PC-9 (cell line): ENCODE data around the gene COL15A1. TPM values are rescaled to one million over a fixed set of nuclear protein-coding genes. Genes with fewer than 3 reads are reported as not detected.
A peak's percentile ranks its signal among the peaks of the same experiment; 100 is the strongest.

ENCODE experiments used
- BruUV-seq: library from RNA; stranded (reverse); fragments of 400-500 nt; replicated peaks from 2 replicates; lab custom pipeline; 2021; lab: Mats Ljungman, UMichigan
- CTCF ChIA-PET: fragments of 300-600 bp; sonication (Branson Sonifier 250); formaldehyde crosslinking; loops from one replicate; lab custom pipeline; 2022; ENCODE audit warnings: antibody characterized with exemption; lab: Charles Lee
- POLR2A ChIA-PET: fragments of 300-600 bp; sonication (Branson Sonifier 250); formaldehyde crosslinking; loops from one replicate; lab custom pipeline; 2022; ENCODE audit warnings: antibody characterized with exemption; ENCODE audit not compliant: unreplicated experiment; lab: Charles Lee
- DNase-seq, 2 experiments: peaks; one replicate each; pipeline versions ENCODE4 v3.0.0 to v3.0.0-alpha.2; 2015 to 2022; ENCODE audit warnings: mixed read lengths in 1 of 2
- H2AFZ ChIP-seq: fragments of 200-600 bp; sonication (generic); 2 replicates; pipeline ENCODE4 v1.8.1; 2017; ENCODE audit warnings: antibody characterized with exemption
- H3F3A ChIP-seq: fragments of 200-600 bp; sonication (generic); 2 replicates; pipeline ENCODE4 v1.8.1; 2017; ENCODE audit warnings: antibody characterized with exemption, mild to moderate bottlenecking, low read depth; ENCODE audit not compliant: insufficient read depth
- H3K27ac ChIP-seq: fragments of 200-600 bp; sonication (generic); 2 replicates; pipeline ENCODE4 v1.6.1; 2016; ENCODE audit warnings: mixed run types
- H3K27me3 ChIP-seq: fragments of 200-600 bp; sonication (generic); 2 replicates; pipeline ENCODE4 v1.6.1; 2016; ENCODE audit warnings: low read depth, mixed run types; ENCODE audit not compliant: insufficient read depth
- H3K36me3 ChIP-seq: fragments of 200-600 bp; sonication (generic); 2 replicates; pipeline ENCODE4 v1.6.1; 2016; ENCODE audit warnings: low read depth, mixed run types
- H3K4me1 ChIP-seq: fragments of 200-600 bp; sonication (generic); replicated peaks from 2 replicates; pipeline ENCODE4 v1.6.1; 2016; ENCODE audit warnings: mixed run types; ENCODE audit not compliant: insufficient read depth
- H3K4me2 ChIP-seq: fragments of 200-600 bp; sonication (generic); 2 replicates; pipeline ENCODE4 v1.6.1; 2017; ENCODE audit warnings: mixed run types
- H3K4me3 ChIP-seq: fragments of 200-600 bp; sonication (generic); 2 replicates; pipeline ENCODE4 v1.6.1; 2016; ENCODE audit warnings: mixed run types
- H3K79me2 ChIP-seq: fragments of 200-600 bp; sonication (generic); 2 replicates; pipeline ENCODE4 v1.6.1; 2017; ENCODE audit warnings: low read depth, mixed run types
- H3K9me2 ChIP-seq: fragments of 200-600 bp; sonication (generic); 2 replicates; pipeline ENCODE4 v1.8.1; 2017; ENCODE audit warnings: mild to moderate bottlenecking; ENCODE audit not compliant: insufficient read depth
- H3K9me3 ChIP-seq: fragments of 200-600 bp; sonication (generic); 2 replicates; pipeline ENCODE4 v1.8.1; 2016; ENCODE audit warnings: low read depth; ENCODE audit not compliant: insufficient read depth
- H4K20me1 ChIP-seq: fragments of 200-600 bp; sonication (generic); 2 replicates; pipeline ENCODE4 v1.8.1; 2017; ENCODE audit not compliant: insufficient read depth
- EZH2 ChIP-seq: fragments of 200-600 bp; sonication (generic); IDR thresholded peaks from 2 replicates; pipeline ENCODE4 v1.8.0; 2017; ENCODE audit warnings: antibody characterized with exemption, low read depth
- intact Hi-C: fragments of 100-400 bp; cut with micrococcal nuclease; formaldehyde crosslinking; loops from one replicate; pipeline ENCODE4 v1.10.0; 2022; ENCODE audit not compliant: unreplicated experiment
- total RNA-seq: library from RNA; stranded (reverse); gene quantifications from 2 replicates; pipeline ENCODE4 v1.2.3, GENCODE V29; 2021
- TF ChIP-seq, protein P1 (sequence below): fragments of 200-600 bp; sonication (generic); conservative IDR thresholded peaks from 2 replicates; pipeline ENCODE4 v1.6.1; 2017; ENCODE audit warnings: mixed run types, antibody characterized with exemption, mild to moderate bottlenecking, moderate library complexity

COL15A1 gene
- total RNA-seq, 1 experiment from 2014 or later: not detected

DNA sequence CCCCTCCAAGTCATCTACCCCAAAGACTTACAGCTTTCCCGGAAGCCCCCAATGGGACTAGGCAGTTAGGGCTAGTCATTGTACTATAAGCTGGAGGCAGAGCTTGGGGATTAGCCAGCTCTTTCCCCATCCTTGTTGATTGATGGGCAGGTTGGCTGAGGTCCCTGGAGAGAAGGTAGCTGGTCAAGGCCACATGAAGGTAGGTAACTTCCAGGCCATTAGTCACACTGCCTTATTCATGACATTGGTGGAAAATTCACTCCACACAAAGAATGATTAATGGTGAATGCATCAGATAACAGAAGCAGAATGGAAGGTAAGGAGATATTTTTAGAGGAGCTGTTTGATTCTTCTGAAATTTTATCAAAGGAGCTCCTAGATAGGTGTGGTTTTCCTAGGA, 111.7 kb downstream of the COL15A1 start:
- Histone ChIP-seq H3F3A (peaks cover 39% of the 10 kb centered on the region), H4K20me1 (no peaks in the 10 kb centered on the region), H3K36me3 (no peaks in the 10 kb centered on the region), H3K27me3 (no peaks in the 10 kb centered on the region), H3K27ac (peak overlapping the region; percentile 92), H3K9me2 (no peaks in the 10 kb centered on the region; the same call in 1 of the 2 replicates), H3K4me2 (peak overlapping the region; percentile 56), H3K4me1 (peaks cover 84% of the 10 kb centered on the region), H2AFZ (no peak overlapping the region), H3K4me3 (no peak overlapping the region), H3K79me2 (no peaks in the 10 kb centered on the region), H3K9me3 (no peaks in the 10 kb centered on the region; the same call in 1 of the 2 replicates)
- CTCF ChIA-PET: interaction anchor here (0.6 to 1.0 kb wide), 2 partner anchors 49 to 86 kb away, joined by 3 to 5 read pairs; partner anchors contain the start of gene TGFBR1
- POLR2A ChIA-PET: interaction anchor here (0.6 kb wide), 1 partner anchor 103 kb away, joined by 6 read pairs; no protein-coding TSS in a partner anchor
- DNase-seq: peak; percentile 50 to 94
- intact Hi-C loops: loop anchor here (10.0 kb wide), 1 partner anchor 51 kb away; no protein-coding TSS in a partner anchor
- BruUV-seq: no TSS peak
- TF ChIP-seq, protein P1, sequence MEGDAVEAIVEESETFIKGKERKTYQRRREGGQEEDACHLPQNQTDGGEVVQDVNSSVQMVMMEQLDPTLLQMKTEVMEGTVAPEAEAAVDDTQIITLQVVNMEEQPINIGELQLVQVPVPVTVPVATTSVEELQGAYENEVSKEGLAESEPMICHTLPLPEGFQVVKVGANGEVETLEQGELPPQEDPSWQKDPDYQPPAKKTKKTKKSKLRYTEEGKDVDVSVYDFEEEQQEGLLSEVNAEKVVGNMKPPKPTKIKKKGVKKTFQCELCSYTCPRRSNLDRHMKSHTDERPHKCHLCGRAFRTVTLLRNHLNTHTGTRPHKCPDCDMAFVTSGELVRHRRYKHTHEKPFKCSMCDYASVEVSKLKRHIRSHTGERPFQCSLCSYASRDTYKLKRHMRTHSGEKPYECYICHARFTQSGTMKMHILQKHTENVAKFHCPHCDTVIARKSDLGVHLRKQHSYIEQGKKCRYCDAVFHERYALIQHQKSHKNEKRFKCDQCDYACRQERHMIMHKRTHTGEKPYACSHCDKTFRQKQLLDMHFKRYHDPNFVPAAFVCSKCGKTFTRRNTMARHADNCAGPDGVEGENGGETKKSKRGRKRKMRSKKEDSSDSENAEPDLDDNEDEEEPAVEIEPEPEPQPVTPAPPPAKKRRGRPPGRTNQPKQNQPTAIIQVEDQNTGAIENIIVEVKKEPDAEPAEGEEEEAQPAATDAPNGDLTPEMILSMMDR: no peak
- no peak for TF ChIP-seq EZH2

DNA sequence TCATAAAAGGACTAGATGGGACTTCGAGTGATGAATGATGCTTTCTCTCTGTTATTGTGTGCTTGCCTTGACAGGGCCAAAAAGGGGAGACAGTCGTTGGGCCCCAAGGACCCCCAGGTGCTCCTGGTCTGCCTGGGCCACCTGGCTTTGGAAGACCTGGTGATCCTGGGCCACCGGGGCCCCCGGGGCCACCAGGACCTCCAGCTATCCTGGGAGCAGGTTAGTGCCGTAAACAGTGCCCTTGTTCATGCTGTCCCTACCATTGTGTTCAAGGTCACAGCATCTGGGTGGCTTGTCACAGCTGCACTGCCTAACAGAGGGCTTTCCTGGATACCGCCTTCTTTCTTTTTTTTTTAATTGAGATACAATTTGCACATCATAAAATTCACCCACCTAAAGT, 112.5 kb downstream of the COL15A1 start:
- Histone ChIP-seq H3F3A (peaks cover 31% of the 10 kb centered on the region), H3K79me2 (no peaks in the 10 kb centered on the region), H2AFZ (no peak overlapping the region), H3K4me2 (peak overlapping the region; percentile 56), H3K27ac (peak overlapping the region; percentile 92), H4K20me1 (no peaks in the 10 kb centered on the region), H3K9me3 (no peaks in the 10 kb centered on the region; the same call in 1 of the 2 replicates), H3K9me2 (no peaks in the 10 kb centered on the region; the same call in 1 of the 2 replicates), H3K36me3 (no peaks in the 10 kb centered on the region), H3K27me3 (no peaks in the 10 kb centered on the region), H3K4me3 (no peak overlapping the region), H3K4me1 (peaks cover 76% of the 10 kb centered on the region)
- no TSS peak for BruUV-seq
- no peak for DNase-seq
- POLR2A ChIA-PET: interaction anchor here (0.6 kb wide), 1 partner anchor 103 kb away, joined by 6 read pairs; no protein-coding TSS in a partner anchor
- no peak for TF ChIP-seq EZH2
- TF ChIP-seq, protein P1: no peak
- CTCF ChIA-PET: interaction anchor here (0.6 kb wide), 1 partner anchor 85 kb away, joined by 5 read pairs; no protein-coding TSS in a partner anchor
- intact Hi-C loops: loop anchor here (10.0 kb wide), 1 partner anchor 51 kb away; no protein-coding TSS in a partner anchor

DNA sequence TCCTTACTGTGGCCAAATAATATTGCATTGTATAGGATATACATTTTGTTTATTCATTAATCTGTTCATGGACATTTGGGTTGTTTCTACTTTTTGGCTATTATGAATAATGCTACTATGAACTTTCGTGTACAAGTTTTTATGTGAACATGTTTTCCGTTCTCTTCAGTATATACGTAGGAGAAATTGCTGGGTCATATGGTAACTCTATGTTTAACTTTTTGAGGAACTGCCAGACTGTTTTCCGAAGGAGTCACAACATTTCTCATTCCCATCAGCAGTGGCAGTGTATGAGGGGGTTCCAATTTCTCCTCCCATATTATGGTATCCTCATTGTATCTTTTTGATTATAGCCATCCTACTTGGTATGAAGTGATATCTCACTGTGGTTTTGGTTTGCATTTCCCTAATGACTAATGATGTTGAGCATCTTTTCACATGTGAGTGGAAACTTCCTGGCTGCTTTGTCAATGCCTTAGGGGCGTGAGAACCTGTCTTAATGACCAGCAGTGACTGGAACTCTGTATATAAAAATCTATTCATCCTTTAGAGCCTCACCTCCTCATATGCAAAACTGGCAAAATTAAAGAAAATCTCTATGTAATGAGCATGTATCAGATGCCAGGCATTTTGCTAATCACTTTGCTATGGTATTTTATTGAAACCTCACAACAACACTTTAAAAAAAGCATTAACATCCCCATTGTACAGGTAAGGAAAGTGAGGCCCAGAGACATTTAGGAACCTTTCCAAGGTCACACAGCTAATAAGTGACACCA, 113.4 kb downstream of the COL15A1 start:
- intact Hi-C loops: loop anchor here (10.0 kb wide), 1 partner anchor 52 kb away; no protein-coding TSS in a partner anchor
- Histone ChIP-seq H3K9me2 (no peaks in the 10 kb centered on the region; the same call in 1 of the 2 replicates), H3F3A (peaks cover 23% of the 10 kb centered on the region), H3K9me3 (no peaks in the 10 kb centered on the region; the same call in 1 of the 2 replicates), H3K36me3 (no peaks in the 10 kb centered on the region), H3K79me2 (no peaks in the 10 kb centered on the region), H3K4me1 (peaks cover 67% of the 10 kb centered on the region), H3K4me2 (peak overlapping the region; percentile 12; the same call in 1 of the 2 replicates), H3K27ac (peak overlapping the region; percentile 92), H3K4me3 (no peak overlapping the region), H3K27me3 (no peaks in the 10 kb centered on the region), H4K20me1 (no peaks in the 10 kb centered on the region), H2AFZ (no peak overlapping the region)
- DNase-seq: peak in 1 of 2 experiments; percentile 82
- no peak for TF ChIP-seq EZH2
- TF ChIP-seq, protein P1: no peak
- ChIA-PET POLR2A (no interaction called here), CTCF (no interaction called here)
- BruUV-seq: no TSS peak
